K562 (cell line): Measurements from ENCODE around the gene CAPN7. TPM values are rescaled to one million over a fixed set of nuclear protein-coding genes. Genes with fewer than 3 reads are reported as not detected.

Experiments used
- AFF4 ChIP-seq: sonication (generic); formaldehyde crosslinking; IDR thresholded peaks from 2 replicates; pipeline ENCODE4 v1.8.0; 2023; ENCODE audit warnings: mild to moderate bottlenecking, missing genetic modification reagents
- ARID3B ChIP-seq: fragments of 250-450 bp; sonication (Bioruptor Pico); IDR thresholded peaks from 2 replicates; pipeline ENCODE4 v1.4.0; 2020; ENCODE audit warnings: borderline replicate concordance
- ATF1 ChIP-seq, 2 experiments: fragments of 450-650 bp in 1 of 2; IDR thresholded peaks; 2 replicates each; pipeline ENCODE4 v1.6.1; 2016; ENCODE audit warnings: missing compliant biosample characterization in 1 of 2, missing genetic modification characterization in 1 of 2
- NR2C1 ChIP-seq, 2 experiments: fragments of 450-650 bp; IDR thresholded peaks; 2 replicates each; pipeline ENCODE4 v1.6.1; 2017; ENCODE audit warnings: mild to moderate bottlenecking in 2 of 2, antibody characterized with exemption in 1 of 2, inconsistent platforms in 1 of 2, missing compliant biosample characterization in 1 of 2, missing genetic modification characterization in 1 of 2
- PCBP2 ChIP-seq: fragments of 200-400 bp; formaldehyde crosslinking; IDR thresholded peaks from 2 replicates; pipeline ENCODE4 v1.6.1; 2018; ENCODE audit warnings: low read length, low read depth, mild to moderate bottlenecking, moderate library complexity; ENCODE audit not compliant: poor library complexity, severe bottlenecking
- STAT5A ChIP-seq: IDR thresholded peaks from 2 replicates; pipeline ENCODE4 v1.6.1; 2012; ENCODE audit warnings: low read length, inconsistent platforms, borderline replicate concordance
- TRIM24 ChIP-seq, 2 experiments: fragments of 450-650 bp; IDR thresholded peaks; 2 replicates each; pipeline ENCODE4 v1.6.1; 2016
- ZBTB40 ChIP-seq, 2 experiments: fragments of 450-650 bp in 1 of 2; sonication (generic) in 1 of 2; formaldehyde crosslinking in 1 of 2; IDR thresholded peaks; 2 replicates each; pipeline versions ENCODE4 v1.7.1 to v1.9.0; 2016 to 2022; ENCODE audit warnings: inconsistent platforms in 1 of 2, mild to moderate bottlenecking in 1 of 2, missing genetic modification reagents in 1 of 2
- ZNF143 ChIP-seq: sonication (generic); formaldehyde crosslinking; IDR thresholded peaks from 2 replicates; pipeline ENCODE4 v1.9.0; 2022; ENCODE audit warnings: mild to moderate bottlenecking, missing genetic modification reagents
- ZNF384 ChIP-seq: IDR thresholded peaks from 2 replicates; pipeline ENCODE4 v1.6.1; 2012; ENCODE audit warnings: low read depth, low read length, improper control_type of control experiment
- ZNF551 ChIP-seq: fragments of 250-450 bp; sonication (Bioruptor Pico); IDR thresholded peaks from 2 replicates; pipeline ENCODE4 v1.5.0; 2021; ENCODE audit warnings: mild to moderate bottlenecking, moderate library complexity
- polyA plus RNA-seq, 8 experiments: library from polyadenylated mRNA; depleted of rRNA in 4 of 8; stranded (reverse) in 5 of 8; unstranded in 3 of 8; fragments of >200 nt; fragmentation: Nextera tagmentation in 2 of 8; fragmentation: Illumina TruSeq in 1 of 8; extraction: Ambion mirVana in 2 of 8; extraction: Trizol in 1 of 8; gene quantifications; 2 replicates each; pipeline versions ENCODE4 v1.2.1 to v1.2.3, GENCODE V29; 2011 to 2014; ENCODE audit warnings: inconsistent platforms in 1 of 8, missing spikeins in 1 of 8
- total RNA-seq, 7 experiments: library from RNA; depleted of rRNA in 6 of 7; stranded (reverse); fragments of >200 nt in 6 of 7; fragmentation: Illumina TruSeq in 2 of 7; extraction: Trizol in 2 of 7; gene quantifications; 2 replicates each; pipeline versions ENCODE4 v1.2.1 to v1.2.3, GENCODE V29; 2011 to 2021; ENCODE audit warnings: low replicate concordance in 1 of 7

The CAPN7 gene
- total and polyA plus RNA-seq, 9 of the 15 experiments (the other 6 are each of a cell fraction or from before 2014, with no cell fraction given) = 6.5 to 42.7 (median 32.7) TPM

- TF ChIP-seq ZBTB40 (IDR thresholded peaks at IDR 0.05) (no peak), ZBTB40 (CRISPR knock-in tag; IDR thresholded peaks at IDR 0.05) (no peak; the same call in 1 of the 2 replicates), ZNF551 (CRISPR knock-in tag) (no peak), AFF4 (CRISPR knock-in tag) (peak; percentile 42; the same call in 1 of the 2 replicates), PCBP2 (no peak), ZNF384 (no peak), STAT5A (no peak), ARID3B (CRISPR knock-in tag) (peak; percentile 17; the same call in 1 of the 2 replicates), NR2C1 (IDR thresholded peaks at IDR 0.05) (no peak), NR2C1 (tag; IDR thresholded peaks at IDR 0.05) (no peak), ZNF143 (0 out of 2 replicates have a peak, but pooled peaks have one; percentile 8), TRIM24 (IDR thresholded peaks at IDR 0.05) (no peak), ATF1 (CRISPR knock-in tag; IDR thresholded peaks at IDR 0.05) (no peak), ATF1 (tag; IDR thresholded peaks at IDR 0.05) (peak; percentile 81)
These were observed at the start of gene CAPN7 (continued) for GRCh38 chr3:15205934-15206661.
